GM12872 (cell line): ENCODE data around the gene VWA5B2.

Experiments used
- TF ChIP-seq, protein P1 (sequence below): IDR thresholded peaks from 3 replicates; pipeline ENCODE4 v1.5.1; 2011; ENCODE audit warnings: low read depth, mild to moderate bottlenecking, low read length, moderate library complexity; ENCODE audit not compliant: insufficient read depth

The VWA5B2 gene

DNA sequence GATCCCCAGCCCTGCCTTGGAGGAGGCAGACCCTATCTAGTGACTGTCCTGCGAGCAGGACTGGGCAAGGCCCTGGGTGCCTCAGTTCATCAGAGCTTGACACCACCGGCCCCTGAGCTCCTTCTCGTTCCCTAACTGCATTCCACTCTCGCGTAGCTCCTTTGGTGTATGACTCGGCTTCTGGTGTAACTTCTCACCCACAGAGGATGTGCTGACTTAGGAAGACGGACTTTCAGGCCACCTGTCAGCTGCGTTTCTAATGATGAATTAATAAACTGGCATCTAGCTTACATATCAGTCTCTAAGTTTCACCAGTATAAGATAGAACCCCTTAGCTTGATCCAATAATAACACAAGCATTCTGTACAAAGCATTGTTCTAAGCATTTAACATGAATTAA lies 25.9 kb upstream of the VWA5B2 start:
- TF ChIP-seq, protein P1, sequence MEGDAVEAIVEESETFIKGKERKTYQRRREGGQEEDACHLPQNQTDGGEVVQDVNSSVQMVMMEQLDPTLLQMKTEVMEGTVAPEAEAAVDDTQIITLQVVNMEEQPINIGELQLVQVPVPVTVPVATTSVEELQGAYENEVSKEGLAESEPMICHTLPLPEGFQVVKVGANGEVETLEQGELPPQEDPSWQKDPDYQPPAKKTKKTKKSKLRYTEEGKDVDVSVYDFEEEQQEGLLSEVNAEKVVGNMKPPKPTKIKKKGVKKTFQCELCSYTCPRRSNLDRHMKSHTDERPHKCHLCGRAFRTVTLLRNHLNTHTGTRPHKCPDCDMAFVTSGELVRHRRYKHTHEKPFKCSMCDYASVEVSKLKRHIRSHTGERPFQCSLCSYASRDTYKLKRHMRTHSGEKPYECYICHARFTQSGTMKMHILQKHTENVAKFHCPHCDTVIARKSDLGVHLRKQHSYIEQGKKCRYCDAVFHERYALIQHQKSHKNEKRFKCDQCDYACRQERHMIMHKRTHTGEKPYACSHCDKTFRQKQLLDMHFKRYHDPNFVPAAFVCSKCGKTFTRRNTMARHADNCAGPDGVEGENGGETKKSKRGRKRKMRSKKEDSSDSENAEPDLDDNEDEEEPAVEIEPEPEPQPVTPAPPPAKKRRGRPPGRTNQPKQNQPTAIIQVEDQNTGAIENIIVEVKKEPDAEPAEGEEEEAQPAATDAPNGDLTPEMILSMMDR, result no peak

DNA sequence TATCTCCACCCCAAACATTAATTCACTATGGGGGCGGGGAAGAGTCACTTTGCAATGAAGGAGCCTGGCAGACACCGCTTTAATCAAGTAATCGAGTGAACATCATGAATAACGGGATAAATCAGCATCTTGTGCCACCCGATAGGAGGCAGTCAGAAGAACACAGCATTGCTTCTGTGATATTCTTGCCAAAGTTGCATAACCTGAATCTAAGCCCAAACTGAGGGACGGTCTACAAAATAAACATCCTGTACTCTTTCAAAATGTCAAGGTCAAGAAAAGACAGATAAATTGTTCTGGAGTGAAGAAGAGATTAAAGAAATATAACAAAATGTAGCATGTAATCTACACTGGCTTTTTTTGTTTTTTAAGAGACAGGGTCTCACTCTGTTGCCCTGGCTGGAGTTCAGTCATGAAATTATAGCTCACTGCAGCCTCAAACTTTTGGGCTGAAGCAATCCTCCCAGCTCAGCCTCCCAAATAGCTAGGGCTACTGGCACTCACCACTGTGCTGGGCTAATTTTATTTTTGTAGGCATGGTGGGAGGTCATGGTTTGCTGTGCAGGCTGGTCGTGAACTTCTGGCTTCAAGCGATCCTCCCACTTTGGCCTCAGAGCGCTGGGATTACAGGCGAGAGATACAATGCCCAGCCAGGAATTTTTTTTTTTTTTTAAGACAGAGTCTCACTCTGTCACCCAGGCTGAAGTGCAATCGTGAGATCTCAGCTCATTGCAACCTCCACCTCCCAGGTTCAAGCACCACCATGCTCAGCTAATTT lies 20.1 kb upstream of the VWA5B2 start:
- TF ChIP-seq, protein P1, result no peak

DNA sequence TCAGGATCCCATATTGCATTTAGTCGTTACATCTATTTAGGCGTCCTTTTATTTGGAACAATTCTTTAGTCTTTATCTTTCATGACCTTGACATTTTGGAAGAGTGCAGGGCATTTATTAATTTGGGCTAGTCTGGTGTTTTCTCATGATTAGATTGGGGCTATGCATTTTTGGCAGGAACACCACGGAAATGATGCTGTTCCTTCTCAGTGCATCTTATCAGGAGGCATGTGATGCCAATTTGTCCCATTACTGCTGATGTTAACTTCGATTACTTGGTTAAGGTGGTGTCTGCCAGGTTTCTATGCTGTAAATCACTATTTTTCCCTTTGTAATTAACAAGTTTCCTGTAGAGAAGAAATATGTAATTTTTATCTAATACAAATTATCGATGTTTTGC lies 18.1 kb upstream of the VWA5B2 start:
- TF ChIP-seq, protein P1, result no peak

DNA sequence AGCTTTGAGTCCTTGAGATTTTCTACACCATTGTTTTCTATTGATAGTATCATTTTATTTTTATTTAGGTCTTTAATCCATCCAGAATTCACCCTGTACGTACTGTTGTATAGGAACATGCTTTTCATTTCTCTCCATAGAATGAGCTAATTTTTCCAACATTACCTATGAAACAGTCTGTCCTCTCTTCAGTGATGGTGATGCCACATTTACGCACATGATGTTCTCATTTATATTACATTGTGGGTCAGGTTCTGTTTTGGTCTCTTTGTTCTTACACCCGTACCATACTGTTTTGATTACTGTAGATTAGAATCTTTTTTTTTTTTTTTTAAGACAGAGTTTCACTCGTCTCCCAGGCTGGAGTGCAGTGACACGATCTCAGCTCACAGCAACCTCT lies 17.7 kb upstream of the VWA5B2 start:
- TF ChIP-seq, protein P1, result no peak

DNA sequence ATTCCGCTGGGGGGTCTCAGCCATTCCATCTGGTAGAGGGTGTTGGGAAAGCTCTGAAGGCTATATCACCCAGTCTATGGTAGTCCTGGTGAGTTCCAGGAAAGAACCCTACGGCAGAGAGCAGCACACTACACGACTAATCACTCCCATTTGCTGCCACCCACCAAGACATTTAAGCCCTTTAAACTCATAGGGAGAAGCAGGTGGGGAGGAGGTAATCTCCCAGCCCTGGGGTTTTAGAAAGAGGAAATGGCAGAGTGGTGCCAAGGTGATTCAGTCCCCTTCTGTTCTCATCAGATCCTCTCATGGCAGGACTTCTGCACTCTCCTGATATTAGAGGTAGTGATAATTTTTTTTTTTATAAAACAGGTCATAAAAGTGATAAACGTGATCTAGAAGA lies 10.6 kb upstream of the VWA5B2 start:
- TF ChIP-seq, protein P1, result no peak

DNA sequence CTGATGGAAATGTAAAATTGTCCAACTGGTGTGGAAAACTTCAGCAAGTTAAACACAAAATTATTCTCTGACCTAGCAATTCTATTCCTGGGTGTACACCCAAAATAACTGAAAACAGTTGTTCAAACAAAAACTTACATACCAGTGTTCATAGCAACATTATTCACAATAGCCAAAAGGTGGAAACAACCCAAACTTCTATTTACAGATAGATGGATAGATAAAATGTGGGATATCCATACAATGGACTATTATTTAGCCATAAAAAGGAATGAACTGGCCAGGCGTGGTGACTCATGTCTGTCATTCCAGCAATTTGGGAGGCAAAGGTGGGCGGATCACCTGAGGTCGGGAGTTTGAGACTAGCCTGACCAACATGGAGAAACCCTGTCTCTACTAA lies 6.9 kb upstream of the VWA5B2 start:
- TF ChIP-seq, protein P1, result no peak

DNA sequence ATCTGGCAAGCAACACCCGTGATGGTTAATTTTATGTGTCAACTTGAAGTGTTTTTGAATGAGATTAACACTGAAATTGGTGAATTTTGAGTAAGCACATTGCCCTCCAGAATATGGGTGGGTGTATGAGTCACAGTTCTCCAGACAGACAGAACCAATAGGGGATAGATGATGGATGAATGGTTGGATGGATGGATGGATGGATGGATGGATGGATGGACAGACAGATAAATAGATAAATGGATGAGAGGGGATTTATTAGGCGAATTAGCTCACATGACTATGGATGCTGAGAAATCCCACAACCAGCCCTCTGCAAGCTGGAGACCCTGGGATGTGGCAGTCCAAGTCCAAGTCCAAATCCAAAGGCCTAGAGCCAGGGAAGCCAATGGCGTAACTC lies 5.4 kb upstream of the VWA5B2 start:
- TF ChIP-seq, protein P1, result no peak
